Muscle of leg (tissue), 11 donors: ENCODE measurements around the gene PCSK6. TPM values are rescaled to one million over a fixed set of nuclear protein-coding genes. Genes with fewer than 3 reads are reported as not detected.
"Not testable (repeated sequence)": the region's sequence is repeated elsewhere in the genome, so short reads cannot be mapped to it uniquely, and the experiment has no call there.

ENCODE experiments used
- DNase-seq: peaks from one replicate; pipeline ENCODE4 v3.0.0; 2013
- H3K27ac ChIP-seq: one replicate; pipeline ENCODE4 v1.5.1; 2013; ENCODE audit warnings: mild to moderate bottlenecking, low read length, control low read depth
- H3K27me3 ChIP-seq: one replicate; pipeline ENCODE4 v1.6.1; 2013; ENCODE audit warnings: low read length; ENCODE audit not compliant: control insufficient read depth, insufficient read depth
- H3K36me3 ChIP-seq: one replicate; pipeline ENCODE4 v1.6.1; 2013; ENCODE audit warnings: low read length; ENCODE audit not compliant: control insufficient read depth, insufficient read depth
- H3K4me1 ChIP-seq: one replicate; pipeline ENCODE4 v1.6.1; 2013; ENCODE audit warnings: low read length; ENCODE audit not compliant: control insufficient read depth, insufficient read depth
- H3K4me3 ChIP-seq: one replicate; pipeline ENCODE4 v1.5.1; 2013; ENCODE audit warnings: low read length, control low read depth
- H3K9me3 ChIP-seq: replicated peaks from 2 replicates; pipeline ENCODE4 v1.6.1; 2013; ENCODE audit warnings: low read depth, low read length; ENCODE audit not compliant: control insufficient read depth
- WGBS: methylation state at CpG from one replicate; pipeline ENCODE4 v1.1.5; 2013; ENCODE audit warnings: missing lambda C conversion rate; ENCODE audit not compliant: insufficient coverage; 5-methylcytosine and 5-hydroxymethylcytosine counted together
- polyA plus RNA-seq, 8 donors: library from polyadenylated mRNA; unstranded; fragments of 120-200 nt; gene quantifications; one replicate each; pipeline versions ENCODE4 v1.2.1 to v1.2.3, GENCODE V29; 2013; ENCODE audit warnings: inconsistent platforms in 1 of 8, low replicate concordance in 1 of 8; ENCODE audit not compliant: insufficient read length in 8 of 8, insufficient read depth in 1 of 8
- total RNA-seq: library from RNA; stranded (reverse); fragments of 120-200 nt; gene quantifications from one replicate; pipeline ENCODE4 v1.2.4, GENCODE V29; 2013

PCSK6 gene
- total and polyA plus RNA-seq, 9 donors, result 6.2 to 14.1 (median 9.5) TPM

DNA sequence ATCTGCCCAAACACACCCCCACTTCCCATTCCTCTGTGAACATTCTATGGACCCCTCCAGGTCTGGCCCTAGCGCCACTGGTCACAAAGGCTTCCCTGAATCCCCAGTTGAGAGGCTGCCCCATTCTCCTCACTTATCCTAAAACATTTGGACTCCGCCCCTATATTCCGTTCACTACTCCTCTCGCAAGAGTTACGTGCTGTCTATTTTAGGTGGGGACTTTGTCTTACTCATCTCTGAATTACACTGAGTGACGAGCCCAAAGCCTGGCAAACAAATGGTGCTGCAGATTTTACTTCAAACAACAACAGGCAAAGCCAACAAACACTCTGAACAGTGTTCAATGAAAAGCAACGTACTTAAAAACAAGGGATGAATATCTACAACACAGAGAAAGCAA, 14.5 kb downstream of the PCSK6 start:
- 73% methylated on average over 3 of the region's 7 CpGs for WGBS
- no peak for DNase-seq
- H3K27me3 ChIP-seq, result peaks cover 15% of the 10 kb centered on the region
- no peak overlapping the region for H3K27ac ChIP-seq
- H3K4me3 ChIP-seq, result no peak overlapping the region
- H3K36me3 ChIP-seq, result no peaks in the 10 kb centered on the region
- H3K4me1 ChIP-seq, result peaks cover 2% of the 10 kb centered on the region
- H3K9me3 ChIP-seq, result no peaks in the 10 kb centered on the region

- H3K27ac ChIP-seq, result no peak overlapping the region
- WGBS, result 72% methylated on average over 9 of the region's 10 CpGs
These were observed 15.3 kb downstream of the PCSK6 start for GRCh38 chr15:101474233-101474632.

GRCh38 chr15:101472033-101472432, 17.5 kb downstream of the PCSK6 start:
- no peaks in the 10 kb centered on the region for H3K36me3 ChIP-seq
- DNase-seq, result no peak
- 69% methylated on average over 13 of the region's 13 CpGs for WGBS
- H3K4me3 ChIP-seq, result no peak overlapping the region
- no peak overlapping the region for H3K27ac ChIP-seq
- no peaks in the 10 kb centered on the region for H3K4me1 ChIP-seq
- no peaks in the 10 kb centered on the region for H3K9me3 ChIP-seq
- peaks cover 17% of the 10 kb centered on the region for H3K27me3 ChIP-seq

More at GRCh38 chr15:101474233-101474632, 15.3 kb downstream of the PCSK6 start:
- no peak overlapping the region for H3K4me3 ChIP-seq
- H3K9me3 ChIP-seq, result no peaks in the 10 kb centered on the region
- no peak for DNase-seq
- peaks cover 15% of the 10 kb centered on the region for H3K27me3 ChIP-seq
- H3K36me3 ChIP-seq, result no peaks in the 10 kb centered on the region
- peaks cover 2% of the 10 kb centered on the region for H3K4me1 ChIP-seq

DNA sequence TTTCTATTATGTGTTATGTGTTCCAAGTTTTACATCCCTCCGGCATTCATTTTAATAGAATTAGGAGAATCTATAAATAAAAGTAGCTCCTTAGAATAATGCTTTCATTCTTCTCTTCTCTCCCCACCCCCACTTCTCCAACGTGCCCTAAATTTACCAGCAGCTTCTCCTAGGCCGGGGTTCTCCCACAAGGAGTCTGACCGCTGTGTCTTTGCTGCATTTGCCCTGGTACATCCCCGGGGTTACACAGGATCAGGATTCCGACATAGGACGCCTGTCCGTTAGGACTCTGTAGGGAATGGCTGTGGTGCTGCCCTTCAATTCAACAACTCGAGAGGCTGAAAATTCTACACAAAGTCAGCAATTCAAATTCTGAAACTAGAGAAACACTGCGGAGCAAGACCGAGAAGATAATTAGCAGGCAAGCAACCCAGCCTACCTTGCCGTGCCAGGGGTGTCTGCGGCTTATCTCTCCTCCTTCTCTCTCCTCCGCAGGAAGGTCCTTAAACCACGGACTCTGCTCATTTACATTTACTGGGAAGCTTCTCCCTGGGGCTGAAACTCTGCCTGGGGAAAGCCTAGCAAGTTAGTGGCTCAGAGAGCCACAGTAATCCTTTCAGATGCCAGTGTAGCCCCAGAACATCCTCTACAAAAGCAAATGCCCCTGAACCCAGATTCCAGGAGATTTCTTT, 18.8 kb downstream of the PCSK6 start:
- H3K4me3 ChIP-seq, result no peak overlapping the region
- H3K4me1 ChIP-seq, result no peaks in the 10 kb centered on the region

DNA sequence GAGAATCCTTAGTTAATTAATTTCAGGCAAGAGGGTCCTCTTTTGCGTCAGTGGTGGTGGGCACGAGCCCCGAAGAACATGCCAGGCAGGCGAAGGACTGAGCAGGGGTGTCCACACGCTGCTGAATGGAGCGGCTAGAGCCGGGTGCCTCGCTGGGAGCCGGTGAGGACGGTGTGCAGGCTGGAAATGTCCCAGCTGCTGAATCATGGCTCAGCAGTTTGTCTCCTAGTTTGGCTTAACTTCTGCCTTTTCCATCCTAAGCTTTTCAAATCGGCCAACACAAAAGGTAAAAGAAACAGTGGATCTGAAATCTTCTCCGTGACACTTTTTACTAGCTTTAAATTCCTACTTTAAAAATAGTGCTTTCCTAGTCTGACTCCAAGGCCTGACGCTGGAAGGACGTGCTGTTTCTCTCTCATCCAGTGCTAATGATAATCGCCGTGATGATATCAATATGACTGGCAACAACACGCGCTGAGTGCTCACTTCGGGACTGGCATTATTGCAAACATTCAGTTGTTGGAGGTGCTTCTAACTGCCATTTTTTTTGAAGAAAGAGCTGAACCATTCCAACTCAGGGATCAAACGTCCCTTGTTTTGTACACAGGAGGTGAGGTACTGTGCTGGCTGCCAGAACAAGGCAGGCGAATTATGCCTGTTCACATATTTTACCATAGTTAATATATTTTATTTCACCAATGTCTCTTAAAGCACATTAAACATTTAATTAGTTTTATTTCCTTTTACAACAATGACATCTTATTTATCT, 19.8 kb downstream of the PCSK6 start:
- no peaks in the 10 kb centered on the region for H3K9me3 ChIP-seq
- peak; percentile 73 for DNase-seq
- peaks cover 4% of the 10 kb centered on the region for H3K4me1 ChIP-seq
- WGBS, result 59% methylated on average over 17 of the region's 21 CpGs
- no peak overlapping the region for H3K27ac ChIP-seq
- no peaks in the 10 kb centered on the region for H3K36me3 ChIP-seq
- H3K4me3 ChIP-seq, result no peak overlapping the region
- peaks cover 20% of the 10 kb centered on the region for H3K27me3 ChIP-seq

More for the DNA sequence above, 18.8 kb downstream of the PCSK6 start:
- 68% methylated on average over 13 of the region's 15 CpGs for WGBS
- H3K36me3 ChIP-seq, result no peaks in the 10 kb centered on the region
- no peak for DNase-seq
- H3K9me3 ChIP-seq, result no peaks in the 10 kb centered on the region
- peaks cover 17% of the 10 kb centered on the region for H3K27me3 ChIP-seq
- no peak overlapping the region for H3K27ac ChIP-seq

DNA sequence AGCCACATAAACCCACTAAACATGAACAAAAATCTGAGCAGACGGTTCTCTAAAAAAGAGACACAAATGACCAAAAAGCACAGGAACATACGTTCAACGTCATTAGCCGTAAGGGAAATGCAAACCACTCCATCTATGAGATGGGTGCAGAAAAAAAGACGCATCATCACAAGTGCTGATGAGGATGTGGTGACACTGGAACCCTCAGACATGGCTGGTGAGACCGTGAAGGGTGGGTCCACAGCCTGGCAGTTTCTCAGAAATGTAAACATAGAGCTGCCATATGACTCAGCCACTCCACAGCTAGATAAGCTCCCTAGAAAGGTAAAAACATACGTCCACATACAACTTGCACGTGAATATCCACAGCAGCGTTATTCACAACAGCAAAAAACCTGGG, 23.3 kb downstream of the PCSK6 start:
- no peak overlapping the region for H3K4me3 ChIP-seq
- WGBS, result 80% methylated on average over 1 of the region's 9 CpGs
- no peak for DNase-seq
- peaks cover 14% of the 10 kb centered on the region for H3K27me3 ChIP-seq
- no peaks in the 10 kb centered on the region for H3K9me3 ChIP-seq
- H3K36me3 ChIP-seq, result no peaks in the 10 kb centered on the region
- H3K4me1 ChIP-seq, result peaks cover 7% of the 10 kb centered on the region
- no peak overlapping the region for H3K27ac ChIP-seq

DNA sequence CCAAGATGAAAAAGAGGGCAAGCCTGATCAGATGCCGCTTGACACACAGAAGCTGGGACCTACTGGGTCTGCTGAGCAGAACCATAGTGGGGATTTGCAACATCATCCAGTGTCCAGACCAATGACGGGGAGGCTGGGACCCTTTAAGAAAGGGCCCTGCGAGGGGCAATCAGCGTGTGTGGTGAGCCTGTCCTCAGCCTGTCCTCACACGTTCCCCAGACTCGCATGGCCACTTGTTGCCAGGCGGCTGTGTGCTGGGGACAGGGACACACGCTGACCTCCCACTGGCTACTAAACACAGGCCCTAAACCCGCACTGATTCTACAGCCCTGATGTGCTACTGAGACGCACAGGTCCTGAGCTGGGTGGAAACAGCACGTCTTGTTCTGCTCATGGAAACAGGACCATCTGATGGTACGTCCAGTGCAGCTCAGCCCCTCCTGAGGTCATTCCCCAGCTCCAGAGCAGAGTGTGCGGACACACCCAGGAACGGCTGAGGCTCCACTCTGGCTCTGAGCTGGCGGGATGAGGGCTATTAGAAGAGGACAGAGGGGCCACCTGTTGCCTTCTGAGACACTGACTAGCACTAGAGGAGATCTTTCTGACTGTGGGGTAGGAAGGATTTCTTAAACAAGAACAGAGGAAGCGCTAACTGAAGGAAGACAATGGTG, 24.4 kb downstream of the PCSK6 start:
- Histone ChIP-seq H3K36me3 (no peaks in the 10 kb centered on the region), H3K27me3 (peaks cover 8% of the 10 kb centered on the region), H3K27ac (no peak overlapping the region), H3K9me3 (no peaks in the 10 kb centered on the region), H3K4me3 (no peak overlapping the region), H3K4me1 (peaks cover 7% of the 10 kb centered on the region)
- no peak for DNase-seq
- WGBS, result 85% methylated on average over 15 of the region's 16 CpGs

GRCh38 chr15:101464256-101464998, 25.1 kb downstream of the PCSK6 start:
- Histone ChIP-seq H3K9me3 (no peaks in the 10 kb centered on the region), H3K36me3 (no peaks in the 10 kb centered on the region), H3K4me1 (peaks cover 7% of the 10 kb centered on the region), H3K27ac (no peak overlapping the region), H3K4me3 (no peak overlapping the region), H3K27me3 (peaks cover 7% of the 10 kb centered on the region)
- 79% methylated on average over 15 of the region's 20 CpGs for WGBS
- DNase-seq, result peak; percentile 79

DNA sequence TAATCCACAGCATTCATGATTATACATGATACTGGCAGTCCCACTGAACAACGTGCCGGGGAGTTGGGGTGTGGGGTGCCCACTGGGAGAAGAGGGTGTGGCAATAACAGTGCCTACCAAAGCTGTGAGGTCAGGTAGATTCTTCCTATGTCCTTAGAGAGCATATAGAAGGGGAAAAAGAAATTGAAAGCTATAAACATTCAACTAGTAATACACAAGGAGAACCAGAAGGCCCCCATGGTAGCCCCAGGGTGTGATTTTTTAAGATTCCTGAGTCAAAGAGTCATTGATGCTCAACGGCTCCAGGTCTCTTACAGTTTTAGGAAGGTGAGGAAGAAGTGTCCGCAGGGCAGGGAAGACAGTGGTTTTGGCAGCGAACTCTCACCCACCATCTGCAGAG, 25.8 kb downstream of the PCSK6 start:
- DNase-seq, H3K36me3 ChIP-seq, H3K4me3 ChIP-seq, H3K27me3 ChIP-seq, H3K9me3 ChIP-seq, H3K27ac ChIP-seq: not testable (repeated sequence)
- peaks cover 10% of the 10 kb centered on the region for H3K4me1 ChIP-seq
- 90% methylated on average over 2 of the region's 5 CpGs for WGBS
